Sigmoid colon (tissue), 4 donors: ENCODE measurements around the gene DCAF10.

Source experiments
- EP300 ChIP-seq, 4 donors: sonication (generic); formaldehyde crosslinking; IDR thresholded peaks; one replicate each; pipeline ENCODE4 v1.6.1; 2017; ENCODE audit warnings: antibody characterized with exemption in 4 of 4
- TF ChIP-seq, protein P1 (sequence below), 4 experiments: fragments of 450-650 bp in 3 of 4; fragments of 200-600 bp in 1 of 4; IDR thresholded peaks; one replicate each; pipeline ENCODE4 v1.5.1; 2016 to 2019; ENCODE audit warnings: antibody characterized with exemption in 4 of 4, mild to moderate bottlenecking in 3 of 4, moderate library complexity in 2 of 4

DNA sequence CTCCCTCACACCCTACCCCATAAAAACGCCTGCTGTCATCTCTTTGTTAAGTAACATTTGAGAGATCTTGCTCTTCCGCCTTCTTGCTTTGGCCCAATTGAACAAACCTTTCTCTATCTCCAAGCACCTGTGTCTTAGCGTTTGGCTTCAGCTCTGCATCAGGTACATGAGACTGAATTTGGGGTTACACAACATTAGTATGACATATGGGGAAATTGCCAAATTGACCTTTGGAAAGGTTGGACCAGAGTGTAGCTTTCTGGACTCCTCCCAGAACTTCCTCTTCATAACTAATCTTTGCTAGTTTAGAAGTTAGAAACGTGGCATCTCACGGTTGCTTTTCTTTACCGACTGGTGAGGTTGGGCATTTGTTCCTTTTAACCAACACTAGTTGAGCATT lies 12.3 kb upstream of the DCAF10 start:
- TF ChIP-seq, protein P1, sequence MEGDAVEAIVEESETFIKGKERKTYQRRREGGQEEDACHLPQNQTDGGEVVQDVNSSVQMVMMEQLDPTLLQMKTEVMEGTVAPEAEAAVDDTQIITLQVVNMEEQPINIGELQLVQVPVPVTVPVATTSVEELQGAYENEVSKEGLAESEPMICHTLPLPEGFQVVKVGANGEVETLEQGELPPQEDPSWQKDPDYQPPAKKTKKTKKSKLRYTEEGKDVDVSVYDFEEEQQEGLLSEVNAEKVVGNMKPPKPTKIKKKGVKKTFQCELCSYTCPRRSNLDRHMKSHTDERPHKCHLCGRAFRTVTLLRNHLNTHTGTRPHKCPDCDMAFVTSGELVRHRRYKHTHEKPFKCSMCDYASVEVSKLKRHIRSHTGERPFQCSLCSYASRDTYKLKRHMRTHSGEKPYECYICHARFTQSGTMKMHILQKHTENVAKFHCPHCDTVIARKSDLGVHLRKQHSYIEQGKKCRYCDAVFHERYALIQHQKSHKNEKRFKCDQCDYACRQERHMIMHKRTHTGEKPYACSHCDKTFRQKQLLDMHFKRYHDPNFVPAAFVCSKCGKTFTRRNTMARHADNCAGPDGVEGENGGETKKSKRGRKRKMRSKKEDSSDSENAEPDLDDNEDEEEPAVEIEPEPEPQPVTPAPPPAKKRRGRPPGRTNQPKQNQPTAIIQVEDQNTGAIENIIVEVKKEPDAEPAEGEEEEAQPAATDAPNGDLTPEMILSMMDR (IDR thresholded peaks at IDR 0.05), result no peak
- no peak for TF ChIP-seq EP300 (IDR thresholded peaks at IDR 0.05)
